Sigmoid colon (tissue), 3 donors: ENCODE measurements around the gene PIGR.

Experiments used
- POLR2A ChIP-seq, 2 donors: fragments of 450-650 bp; IDR thresholded peaks; one replicate each; pipeline ENCODE4 v1.6.1; 2016; ENCODE audit warnings: antibody characterized with exemption in 2 of 2, mild to moderate bottlenecking in 2 of 2, moderate library complexity in 2 of 2
- TF ChIP-seq, protein P1 (sequence below), 4 experiments: fragments of 450-650 bp in 3 of 4; fragments of 200-600 bp in 1 of 4; IDR thresholded peaks; one replicate each; pipeline ENCODE4 v1.5.1; 2016 to 2019; ENCODE audit warnings: antibody characterized with exemption in 4 of 4, mild to moderate bottlenecking in 3 of 4, moderate library complexity in 2 of 4

GRCh38 chr1:206898089-206898914, 48.0 kb downstream of the PIGR start:
- TF ChIP-seq, protein P1, sequence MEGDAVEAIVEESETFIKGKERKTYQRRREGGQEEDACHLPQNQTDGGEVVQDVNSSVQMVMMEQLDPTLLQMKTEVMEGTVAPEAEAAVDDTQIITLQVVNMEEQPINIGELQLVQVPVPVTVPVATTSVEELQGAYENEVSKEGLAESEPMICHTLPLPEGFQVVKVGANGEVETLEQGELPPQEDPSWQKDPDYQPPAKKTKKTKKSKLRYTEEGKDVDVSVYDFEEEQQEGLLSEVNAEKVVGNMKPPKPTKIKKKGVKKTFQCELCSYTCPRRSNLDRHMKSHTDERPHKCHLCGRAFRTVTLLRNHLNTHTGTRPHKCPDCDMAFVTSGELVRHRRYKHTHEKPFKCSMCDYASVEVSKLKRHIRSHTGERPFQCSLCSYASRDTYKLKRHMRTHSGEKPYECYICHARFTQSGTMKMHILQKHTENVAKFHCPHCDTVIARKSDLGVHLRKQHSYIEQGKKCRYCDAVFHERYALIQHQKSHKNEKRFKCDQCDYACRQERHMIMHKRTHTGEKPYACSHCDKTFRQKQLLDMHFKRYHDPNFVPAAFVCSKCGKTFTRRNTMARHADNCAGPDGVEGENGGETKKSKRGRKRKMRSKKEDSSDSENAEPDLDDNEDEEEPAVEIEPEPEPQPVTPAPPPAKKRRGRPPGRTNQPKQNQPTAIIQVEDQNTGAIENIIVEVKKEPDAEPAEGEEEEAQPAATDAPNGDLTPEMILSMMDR (IDR thresholded peaks at IDR 0.05) = no peak
- TF ChIP-seq POLR2A (IDR thresholded peaks at IDR 0.05) = no peak
